ENCODE measurements around the gene PLXNC1. TPM values are rescaled to one million over a fixed set of nuclear protein-coding genes. Genes with fewer than 3 reads are reported as not detected.

The PLXNC1 gene
- total and polyA plus RNA-seq, 2 donors (not counting 1 experiment from before 2014, with no cell fraction given) = 15.1 to 86.9 TPM

DNA sequence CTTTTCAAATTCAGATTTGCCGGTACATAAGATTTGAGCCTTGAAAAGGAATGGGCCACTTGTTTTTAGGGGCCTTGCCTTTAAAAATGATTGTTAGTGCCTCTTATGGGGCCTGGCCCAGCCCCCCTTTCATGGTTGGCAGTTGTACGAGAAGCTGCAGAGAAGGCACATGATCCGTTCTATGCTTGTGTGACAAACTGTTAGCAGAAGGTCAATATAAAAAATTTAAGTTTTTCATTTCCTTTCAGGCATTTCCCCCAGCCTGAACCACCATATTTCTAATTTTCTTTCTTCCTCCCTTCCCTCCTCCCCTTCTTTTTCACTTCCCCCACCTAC, 119.1 kb downstream of the PLXNC1 start:
- no peaks in the 10 kb centered on the region for H3K79me2 ChIP-seq (ENCODE audit: control insufficient read depth, insufficient read depth, low read length)
- H3K4me1 ChIP-seq (ENCODE audit: control insufficient read depth, extremely low read depth, insufficient read depth, low read length) = peaks cover 32% of the 10 kb centered on the region
- H2AFZ ChIP-seq (ENCODE audit: low read length) = no peak overlapping the region
- no peaks in the 10 kb centered on the region for H3K27me3 ChIP-seq (ENCODE audit: control insufficient read depth, insufficient read depth, low read length)
- no peaks in the 10 kb centered on the region for H3K36me3 ChIP-seq (ENCODE audit: control insufficient read depth, insufficient read depth, low read length)
- H3K9me3 ChIP-seq (ENCODE audit: control insufficient read depth, insufficient read depth, low read depth, low read length) = no peaks in the 10 kb centered on the region
- peak overlapping the region; percentile 44 for H3K4me2 ChIP-seq (ENCODE audit: extremely low read depth, insufficient read depth, low read length)
- no peaks in the 10 kb centered on the region for H4K20me1 ChIP-seq (ENCODE audit: control insufficient read depth, extremely low read depth, insufficient read depth, low read length)
- TF ChIP-seq, protein P1, sequence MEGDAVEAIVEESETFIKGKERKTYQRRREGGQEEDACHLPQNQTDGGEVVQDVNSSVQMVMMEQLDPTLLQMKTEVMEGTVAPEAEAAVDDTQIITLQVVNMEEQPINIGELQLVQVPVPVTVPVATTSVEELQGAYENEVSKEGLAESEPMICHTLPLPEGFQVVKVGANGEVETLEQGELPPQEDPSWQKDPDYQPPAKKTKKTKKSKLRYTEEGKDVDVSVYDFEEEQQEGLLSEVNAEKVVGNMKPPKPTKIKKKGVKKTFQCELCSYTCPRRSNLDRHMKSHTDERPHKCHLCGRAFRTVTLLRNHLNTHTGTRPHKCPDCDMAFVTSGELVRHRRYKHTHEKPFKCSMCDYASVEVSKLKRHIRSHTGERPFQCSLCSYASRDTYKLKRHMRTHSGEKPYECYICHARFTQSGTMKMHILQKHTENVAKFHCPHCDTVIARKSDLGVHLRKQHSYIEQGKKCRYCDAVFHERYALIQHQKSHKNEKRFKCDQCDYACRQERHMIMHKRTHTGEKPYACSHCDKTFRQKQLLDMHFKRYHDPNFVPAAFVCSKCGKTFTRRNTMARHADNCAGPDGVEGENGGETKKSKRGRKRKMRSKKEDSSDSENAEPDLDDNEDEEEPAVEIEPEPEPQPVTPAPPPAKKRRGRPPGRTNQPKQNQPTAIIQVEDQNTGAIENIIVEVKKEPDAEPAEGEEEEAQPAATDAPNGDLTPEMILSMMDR (conservative IDR thresholded peaks at IDR 0.05 in 1 of 2, IDR thresholded peaks at IDR 0.05 in 1 of 2; ENCODE audit: low read depth in 1 of 2, low read length in 2 of 2) = no peak
- no peak for TF ChIP-seq EZH2 (IDR thresholded peaks at IDR 0.05; ENCODE audit: low read length, missing control alignments)
- no peak for DNase-seq (ENCODE audit: low read depth in 2 of 2)
- H3K4me3 ChIP-seq (replicated peaks in 1 of 4; ENCODE audit: control extremely low read depth in 1 of 4, insufficient read depth in 1 of 4, low read depth in 3 of 4, low read length in 4 of 4) = no peak overlapping the region
- H3K27ac ChIP-seq (ENCODE audit: insufficient read depth, low read length) = peak overlapping the region; percentile 61
- peak overlapping the region; percentile 4 for H3K9ac ChIP-seq (ENCODE audit: insufficient read depth, low read length)

DNA sequence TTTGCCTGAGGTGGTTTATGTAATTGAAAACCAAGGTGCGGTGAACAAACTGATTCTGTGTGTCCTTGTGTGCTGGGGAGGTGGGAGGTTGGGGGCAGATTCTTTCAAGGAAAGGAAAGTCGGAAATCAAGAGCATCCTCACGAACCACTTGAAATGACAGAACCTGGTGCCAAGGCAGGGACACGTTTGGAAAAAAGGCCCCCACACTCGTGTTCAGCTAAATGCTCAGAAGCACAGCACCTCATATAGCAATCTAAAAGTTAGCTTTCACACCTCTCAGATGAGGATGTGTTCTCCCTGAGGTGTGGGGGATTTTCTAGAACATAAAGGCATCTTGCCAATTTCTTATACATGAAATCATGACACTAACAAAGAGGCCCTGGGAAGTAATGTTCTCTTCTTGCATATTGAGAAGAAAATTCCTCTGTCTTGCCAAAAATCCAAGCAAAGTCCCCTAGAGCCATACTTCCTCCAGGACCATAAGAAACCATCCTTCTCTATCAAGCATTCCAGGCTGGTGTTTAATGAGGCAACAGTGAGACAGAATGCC, 119.6 kb downstream of the PLXNC1 start:
- peak in 1 of 2 donors; percentile 15 for DNase-seq (ENCODE audit: low read depth in 2 of 2)
- Histone ChIP-seq H3K4me1 (ENCODE audit: control insufficient read depth, extremely low read depth, insufficient read depth, low read length) (peaks cover 29% of the 10 kb centered on the region), H3K36me3 (ENCODE audit: control insufficient read depth, insufficient read depth, low read length) (no peaks in the 10 kb centered on the region), H3K79me2 (ENCODE audit: control insufficient read depth, insufficient read depth, low read length) (no peaks in the 10 kb centered on the region), H3K4me3 (replicated peaks in 1 of 4; ENCODE audit: control extremely low read depth in 1 of 4, insufficient read depth in 1 of 4, low read depth in 3 of 4, low read length in 4 of 4) (no peak overlapping the region), H3K4me2 (ENCODE audit: extremely low read depth, insufficient read depth, low read length) (no peak overlapping the region), H4K20me1 (ENCODE audit: control insufficient read depth, extremely low read depth, insufficient read depth, low read length) (no peaks in the 10 kb centered on the region), H3K9me3 (ENCODE audit: control insufficient read depth, insufficient read depth, low read depth, low read length) (no peaks in the 10 kb centered on the region), H3K27ac (ENCODE audit: insufficient read depth, low read length) (peak overlapping the region; percentile 61), H2AFZ (ENCODE audit: low read length) (no peak overlapping the region), H3K9ac (ENCODE audit: insufficient read depth, low read length) (no peak overlapping the region), H3K27me3 (ENCODE audit: control insufficient read depth, insufficient read depth, low read length) (no peaks in the 10 kb centered on the region)
- no peak for TF ChIP-seq EZH2 (IDR thresholded peaks at IDR 0.05; ENCODE audit: low read length, missing control alignments)
- TF ChIP-seq, protein P1 (conservative IDR thresholded peaks at IDR 0.05 in 1 of 2, IDR thresholded peaks at IDR 0.05 in 1 of 2; ENCODE audit: low read depth in 1 of 2, low read length in 2 of 2) = no peak

DNA sequence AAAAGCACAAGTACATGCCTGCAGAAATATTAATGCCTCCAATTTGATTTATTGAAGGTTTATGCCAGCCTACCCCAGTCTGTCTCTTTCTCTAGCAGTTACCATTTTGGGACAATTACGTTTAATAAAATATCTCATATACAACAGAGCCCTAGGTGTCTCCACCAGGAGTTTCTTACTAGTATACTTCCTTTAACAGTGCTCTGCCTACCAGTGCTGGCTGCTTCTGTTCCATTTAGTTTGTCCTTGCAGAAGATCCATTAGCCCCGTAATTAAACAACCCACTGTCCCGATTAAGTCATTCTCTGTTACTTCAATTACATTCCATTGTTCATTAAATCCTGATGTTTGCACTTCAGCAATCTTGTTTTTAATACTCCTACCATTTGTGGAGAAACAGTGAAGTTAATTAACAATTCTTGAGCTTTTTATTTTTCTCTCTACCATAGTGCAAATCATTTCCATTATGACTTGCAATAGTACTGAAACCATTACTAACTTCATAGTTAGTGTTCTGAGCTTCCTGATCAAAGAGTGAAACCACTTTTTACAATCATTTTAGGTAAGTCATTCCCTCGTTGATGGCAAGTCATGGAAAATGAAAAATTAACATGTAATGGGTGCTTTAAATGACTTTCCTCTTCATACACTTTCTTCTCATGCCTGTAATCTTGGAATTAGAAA, 121.1 kb downstream of the PLXNC1 start:
- no peak overlapping the region for H3K4me3 ChIP-seq (replicated peaks in 1 of 4; ENCODE audit: control extremely low read depth in 1 of 4, insufficient read depth in 1 of 4, low read depth in 3 of 4, low read length in 4 of 4)
- H2AFZ ChIP-seq (ENCODE audit: low read length) = no peak overlapping the region
- H3K9me3 ChIP-seq (ENCODE audit: control insufficient read depth, insufficient read depth, low read depth, low read length) = no peaks in the 10 kb centered on the region
- H3K4me2 ChIP-seq (ENCODE audit: extremely low read depth, insufficient read depth, low read length) = no peak overlapping the region
- H3K4me1 ChIP-seq (ENCODE audit: control insufficient read depth, extremely low read depth, insufficient read depth, low read length) = peaks cover 24% of the 10 kb centered on the region
- H3K36me3 ChIP-seq (ENCODE audit: control insufficient read depth, insufficient read depth, low read length) = no peaks in the 10 kb centered on the region
- TF ChIP-seq EZH2 (IDR thresholded peaks at IDR 0.05; ENCODE audit: low read length, missing control alignments) = no peak
- TF ChIP-seq, protein P1 (conservative IDR thresholded peaks at IDR 0.05 in 1 of 2, IDR thresholded peaks at IDR 0.05 in 1 of 2; ENCODE audit: low read depth in 1 of 2, low read length in 2 of 2) = no peak
- no peak overlapping the region for H3K27ac ChIP-seq (ENCODE audit: insufficient read depth, low read length)
- H3K27me3 ChIP-seq (ENCODE audit: control insufficient read depth, insufficient read depth, low read length) = no peaks in the 10 kb centered on the region
- H4K20me1 ChIP-seq (ENCODE audit: control insufficient read depth, extremely low read depth, insufficient read depth, low read length) = no peaks in the 10 kb centered on the region
- H3K9ac ChIP-seq (ENCODE audit: insufficient read depth, low read length) = no peak overlapping the region
- no peak for DNase-seq (ENCODE audit: low read depth in 2 of 2)
- no peaks in the 10 kb centered on the region for H3K79me2 ChIP-seq (ENCODE audit: control insufficient read depth, insufficient read depth, low read length)

Measured in fibroblast of lung (primary cell).